Right atrium auricular region (tissue), 2 donors: ENCODE results near the gene ZNF521. TPM values are rescaled to one million over a fixed set of nuclear protein-coding genes. Genes with fewer than 3 reads are reported as not detected.

Source experiments
- DNase-seq: peaks from one replicate; pipeline ENCODE4 v3.0.0-alpha.2; 2019; ENCODE audit warnings: low spot score
- H3K27ac ChIP-seq, 2 donors: fragments of 200-600 bp; sonication (generic); 1 replicate in 1 of 2; 2 replicates in 1 of 2; pipeline ENCODE4 v1.5.1; 2016 to 2019
- H3K27me3 ChIP-seq, 2 donors: fragments of 200-600 bp; sonication (generic); one replicate each; pipeline versions ENCODE4 v1.5.1 to v1.6.0; 2017 to 2019
- H3K36me3 ChIP-seq: fragments of 200-600 bp; sonication (generic); one replicate; pipeline ENCODE4 v1.5.1; 2016
- H3K4me1 ChIP-seq, 2 donors: fragments of 200-600 bp; sonication (generic); one replicate each; pipeline versions ENCODE4 v1.5.1 to v1.6.0; 2017 to 2019
- H3K4me3 ChIP-seq, 2 donors: fragments of 200-600 bp; sonication (generic); 1 replicate in 1 of 2; 2 replicates in 1 of 2; pipeline ENCODE4 v1.5.1; 2017 to 2019; ENCODE audit warnings: mild to moderate bottlenecking in 1 of 2, moderate library complexity in 1 of 2
- H3K9me3 ChIP-seq, 2 donors: fragments of 200-600 bp; sonication (generic); one replicate each; pipeline ENCODE4 v1.5.1; 2019
- total RNA-seq, 2 donors: library from RNA; depleted of rRNA; stranded (reverse); fragments of >200 nt; gene quantifications; one replicate each; pipeline ENCODE4 v1.1.0, GENCODE V29; 2016
- TF ChIP-seq, protein P1 (sequence below), 2 donors: fragments of 200-600 bp; sonication (generic); IDR thresholded peaks; one replicate each; pipeline ENCODE4 v1.5.1; 2019; ENCODE audit warnings: antibody characterized with exemption in 2 of 2

Gene ZNF521
- total RNA-seq, 2 donors from 2014 or later = 36.1 to 37.5 TPM

DNA sequence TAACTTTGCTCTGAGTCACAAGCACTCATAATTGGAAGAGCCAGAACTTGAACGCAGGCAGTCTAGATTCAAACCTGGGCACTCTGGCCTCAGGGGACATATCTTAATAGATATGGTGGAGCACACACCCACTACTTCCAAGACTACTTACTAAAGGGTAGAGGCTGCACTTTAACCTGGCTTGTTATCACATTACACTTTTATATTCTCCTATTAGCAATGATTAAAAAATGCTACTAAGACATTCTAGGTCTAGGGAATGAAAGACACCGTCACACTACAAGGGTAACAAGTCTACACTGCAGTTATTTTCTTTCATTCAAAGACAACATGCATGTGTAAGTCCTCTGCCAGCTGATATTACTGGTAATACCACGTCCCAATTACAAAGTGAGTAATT lies 258.8 kb downstream of the ZNF521 start:
- Histone ChIP-seq H3K36me3 (peaks cover 21% of the 10 kb centered on the region), H3K9me3 (no peaks in the 10 kb centered on the region), H3K4me3 (no peak overlapping the region), H3K27me3 (no peaks in the 10 kb centered on the region), H3K27ac (no peak overlapping the region), H3K4me1 (no peaks in the 10 kb centered on the region)
- no peak for DNase-seq
- TF ChIP-seq, protein P1, sequence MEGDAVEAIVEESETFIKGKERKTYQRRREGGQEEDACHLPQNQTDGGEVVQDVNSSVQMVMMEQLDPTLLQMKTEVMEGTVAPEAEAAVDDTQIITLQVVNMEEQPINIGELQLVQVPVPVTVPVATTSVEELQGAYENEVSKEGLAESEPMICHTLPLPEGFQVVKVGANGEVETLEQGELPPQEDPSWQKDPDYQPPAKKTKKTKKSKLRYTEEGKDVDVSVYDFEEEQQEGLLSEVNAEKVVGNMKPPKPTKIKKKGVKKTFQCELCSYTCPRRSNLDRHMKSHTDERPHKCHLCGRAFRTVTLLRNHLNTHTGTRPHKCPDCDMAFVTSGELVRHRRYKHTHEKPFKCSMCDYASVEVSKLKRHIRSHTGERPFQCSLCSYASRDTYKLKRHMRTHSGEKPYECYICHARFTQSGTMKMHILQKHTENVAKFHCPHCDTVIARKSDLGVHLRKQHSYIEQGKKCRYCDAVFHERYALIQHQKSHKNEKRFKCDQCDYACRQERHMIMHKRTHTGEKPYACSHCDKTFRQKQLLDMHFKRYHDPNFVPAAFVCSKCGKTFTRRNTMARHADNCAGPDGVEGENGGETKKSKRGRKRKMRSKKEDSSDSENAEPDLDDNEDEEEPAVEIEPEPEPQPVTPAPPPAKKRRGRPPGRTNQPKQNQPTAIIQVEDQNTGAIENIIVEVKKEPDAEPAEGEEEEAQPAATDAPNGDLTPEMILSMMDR (IDR thresholded peaks at IDR 0.05) = no peak

DNA sequence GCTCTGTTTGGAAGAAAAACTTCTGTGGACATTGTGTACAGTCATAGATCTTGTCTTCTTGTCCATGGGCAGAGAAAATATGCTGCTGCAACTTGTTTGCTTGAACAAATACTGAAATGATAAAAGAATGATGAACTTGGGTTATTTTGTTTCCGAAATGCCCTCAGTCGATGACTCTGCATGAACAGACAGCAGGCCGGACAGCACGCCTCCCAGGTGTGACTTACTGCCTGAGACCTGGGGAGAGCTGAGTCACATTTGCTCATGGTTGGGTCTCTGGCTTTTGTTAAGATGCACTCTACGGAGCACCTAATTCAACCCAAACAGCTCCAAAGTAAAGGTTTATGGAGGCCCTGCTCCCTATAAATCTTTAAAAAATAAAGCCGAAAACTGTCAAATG lies 262.5 kb downstream of the ZNF521 start:
- Histone ChIP-seq H3K36me3 (peaks cover 21% of the 10 kb centered on the region), H3K4me1 (no peaks in the 10 kb centered on the region), H3K27me3 (no peaks in the 10 kb centered on the region), H3K27ac (no peak overlapping the region), H3K4me3 (no peak overlapping the region), H3K9me3 (no peaks in the 10 kb centered on the region)
- DNase-seq = no peak
- TF ChIP-seq, protein P1 (IDR thresholded peaks at IDR 0.05) = no peak

DNA sequence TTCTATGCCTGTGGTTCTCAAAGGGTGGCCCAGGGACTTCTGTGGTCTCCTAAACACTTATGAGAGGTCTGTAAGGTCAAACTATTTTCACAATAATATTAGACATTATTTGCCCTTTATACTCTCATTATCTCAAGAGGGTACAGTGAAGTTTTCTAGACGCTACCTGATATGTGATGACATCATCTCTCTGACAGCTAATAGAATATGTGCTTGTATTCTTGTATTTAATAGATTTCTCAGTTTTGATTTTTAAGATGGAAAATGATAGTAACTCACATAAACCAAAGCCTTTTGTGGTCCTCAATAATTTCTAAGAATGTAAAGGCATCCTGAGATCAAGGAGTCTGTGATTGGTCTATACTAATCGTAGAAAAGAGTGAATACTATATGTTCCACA lies 265.1 kb downstream of the ZNF521 start:
- H3K4me1 ChIP-seq = no peaks in the 10 kb centered on the region
- TF ChIP-seq, protein P1 (IDR thresholded peaks at IDR 0.05) = no peak
- H3K27me3 ChIP-seq = no peaks in the 10 kb centered on the region
- no peak for DNase-seq
- no peaks in the 10 kb centered on the region for H3K9me3 ChIP-seq
- no peak overlapping the region for H3K27ac ChIP-seq
- peaks cover 21% of the 10 kb centered on the region for H3K36me3 ChIP-seq
- H3K4me3 ChIP-seq = no peak overlapping the region

DNA sequence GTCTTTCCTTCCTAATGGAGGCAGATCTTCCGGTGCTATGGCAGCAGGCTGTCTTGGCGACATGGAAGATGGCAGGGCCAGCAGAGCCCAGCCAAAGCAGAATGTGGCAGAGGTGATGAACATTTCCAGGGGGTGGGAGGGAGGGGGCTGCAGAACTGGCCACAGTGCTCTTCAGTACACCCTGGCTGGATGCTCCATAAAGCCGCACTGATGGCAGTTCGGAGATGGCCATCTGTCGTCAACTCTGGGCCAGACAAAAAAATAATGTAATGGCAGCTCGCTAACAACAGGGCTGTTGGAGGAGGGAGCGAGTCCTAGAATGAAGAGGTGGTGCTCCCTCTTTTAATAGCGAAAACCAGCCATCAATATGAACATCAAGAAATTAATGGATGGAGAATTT lies 271.0 kb downstream of the ZNF521 start:
- no peaks in the 10 kb centered on the region for H3K4me1 ChIP-seq

DNA sequence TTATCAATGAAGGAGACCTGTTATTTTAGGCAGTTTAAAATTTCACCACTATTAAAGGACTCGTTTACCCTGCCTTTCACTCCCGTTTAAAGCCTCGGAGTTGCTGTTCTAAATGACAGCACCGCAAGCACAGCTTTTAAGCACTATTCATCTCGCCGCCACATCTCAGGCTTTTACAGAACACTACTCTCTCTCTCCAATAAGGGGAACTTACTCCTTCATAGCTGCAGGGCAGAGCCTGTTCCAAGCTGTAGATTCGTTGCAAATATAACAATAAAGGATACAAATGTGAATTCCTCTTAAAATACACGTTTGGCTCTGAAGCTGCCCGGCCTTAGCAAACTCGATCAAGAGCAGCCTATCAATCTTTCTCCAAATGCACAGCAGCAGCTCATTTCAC lies 271.8 kb downstream of the ZNF521 start:
- H3K27me3 ChIP-seq = no peaks in the 10 kb centered on the region
- H3K36me3 ChIP-seq = no peaks in the 10 kb centered on the region
- H3K27ac ChIP-seq = no peak overlapping the region
- no peaks in the 10 kb centered on the region for H3K4me1 ChIP-seq
- no peaks in the 10 kb centered on the region for H3K9me3 ChIP-seq
- TF ChIP-seq, protein P1 (IDR thresholded peaks at IDR 0.05) = no peak
- DNase-seq = no peak
- no peak overlapping the region for H3K4me3 ChIP-seq

More for the DNA sequence above, 271.0 kb downstream of the ZNF521 start:
- H3K4me3 ChIP-seq = no peak overlapping the region
- H3K9me3 ChIP-seq = no peaks in the 10 kb centered on the region
- DNase-seq = no peak
- H3K27ac ChIP-seq = no peak overlapping the region
- TF ChIP-seq, protein P1 (IDR thresholded peaks at IDR 0.05) = no peak
- no peaks in the 10 kb centered on the region for H3K36me3 ChIP-seq
- H3K27me3 ChIP-seq = no peaks in the 10 kb centered on the region

DNA sequence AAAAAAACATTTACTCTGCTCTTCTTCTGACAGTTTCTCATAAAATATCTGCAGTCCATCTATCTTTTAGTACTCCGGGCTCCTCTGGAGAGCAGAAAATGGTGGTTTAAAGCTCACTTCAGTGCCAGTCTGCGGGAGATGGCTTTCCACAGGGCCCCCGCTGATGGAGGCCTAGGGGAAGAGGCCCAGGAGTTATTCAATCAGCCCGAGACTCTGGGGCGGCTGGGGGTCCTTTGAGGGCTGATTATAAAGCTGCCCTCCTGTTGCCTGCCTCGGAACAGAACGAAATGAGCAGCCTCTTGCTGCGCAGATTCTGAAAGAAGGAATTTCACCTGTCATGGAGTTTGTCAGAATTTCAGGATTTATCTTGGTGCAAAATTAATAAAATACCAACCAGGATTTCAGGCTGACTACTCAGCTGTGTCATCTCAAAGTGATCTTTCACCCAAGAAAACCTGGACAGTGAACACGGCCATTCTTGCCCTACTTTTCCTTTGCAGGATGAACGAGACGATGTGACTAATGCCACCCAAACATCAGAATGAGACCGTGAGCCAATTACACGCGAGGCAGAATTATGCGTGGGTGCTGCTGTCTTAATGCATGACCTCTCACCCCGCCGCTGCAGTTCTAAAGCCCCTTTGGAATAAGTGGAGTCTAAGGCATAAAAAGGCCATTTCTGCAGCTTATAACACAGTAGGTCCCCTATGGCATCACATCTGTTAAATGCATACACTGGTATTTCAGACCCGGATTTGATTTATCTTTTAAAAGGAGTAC lies 273.8 kb downstream of the ZNF521 start:
- H3K27me3 ChIP-seq = no peaks in the 10 kb centered on the region
- DNase-seq = no peak
- no peaks in the 10 kb centered on the region for H3K36me3 ChIP-seq
- H3K4me1 ChIP-seq = no peaks in the 10 kb centered on the region
- no peaks in the 10 kb centered on the region for H3K9me3 ChIP-seq
- no peak overlapping the region for H3K27ac ChIP-seq
- H3K4me3 ChIP-seq = no peak overlapping the region
- TF ChIP-seq, protein P1 (IDR thresholded peaks at IDR 0.05) = no peak
